SK-N-SH (cell line): ENCODE measurements around the gene AFF1. TPM values are rescaled to one million over a fixed set of nuclear protein-coding genes. Genes with fewer than 3 reads are reported as not detected.

Experiments
- CTCF ChIA-PET: fragments of 300-600, 350-600 bp; formaldehyde crosslinking; extraction: SDS; loops from one replicate; lab custom pipeline; 2021; lab: Yijun Ruan, JAX
- POLR2A ChIA-PET: fragments of 350-600 bp; sonication (Branson Sonifier 250); formaldehyde crosslinking; extraction: SDS; loops from one replicate; lab custom pipeline; 2020; ENCODE audit warnings: antibody characterized with exemption, inconsistent platforms; lab: Yijun Ruan, JAX
- DNase-seq: peaks from one replicate; pipeline ENCODE4 v3.0.0; 2012
- H2AFZ ChIP-seq: fragments of 200-600 bp; sonication (generic); 2 replicates; pipeline ENCODE4 v1.8.1; 2016; ENCODE audit warnings: antibody characterized with exemption, mild to moderate bottlenecking, low read depth
- H3F3A ChIP-seq: fragments of 200-600 bp; sonication (generic); replicated peaks from 2 replicates; pipeline ENCODE3; 2016; ENCODE audit warnings: antibody characterized with exemption, mild to moderate bottlenecking; ENCODE audit not compliant: insufficient read depth
- H3K27ac ChIP-seq, 2 experiments: fragments of 200-500 bp in 1 of 2; fragments of 200-600 bp in 1 of 2; sonication (Bioruptor generic) in 1 of 2; sonication (generic), shearing (Covaris generic) in 1 of 2; 2 replicates each; pipeline versions ENCODE4 v1.5.1 to v1.6.1; 2014 to 2016; ENCODE audit warnings: low read depth in 2 of 2, inconsistent platforms in 1 of 2, low read length in 1 of 2, mild to moderate bottlenecking in 1 of 2, mixed read lengths in 1 of 2
- H3K27me3 ChIP-seq: fragments of 200-600 bp; sonication (generic), shearing (Covaris generic); 2 replicates; pipeline ENCODE4 v1.6.1; 2016; ENCODE audit warnings: mixed run types; ENCODE audit not compliant: insufficient read depth
- H3K36me3 ChIP-seq, 2 experiments: fragments of 200-500 bp in 1 of 2; fragments of 200-600 bp in 1 of 2; sonication (Bioruptor generic) in 1 of 2; sonication (generic) in 1 of 2; replicated peaks in 1 of 2; 2 replicates each; pipeline versions ENCODE3 to v1.5.1; 2014 to 2016; ENCODE audit warnings: low read length in 1 of 2, mild to moderate bottlenecking in 1 of 2; ENCODE audit not compliant: insufficient read depth in 2 of 2, control insufficient read depth in 1 of 2
- H3K4me1 ChIP-seq, 2 experiments: fragments of 200-500 bp in 1 of 2; fragments of 200-600 bp in 1 of 2; sonication (Bioruptor generic) in 1 of 2; sonication (generic), shearing (Covaris generic) in 1 of 2; 2 replicates each; pipeline versions ENCODE4 v1.5.1 to v1.6.1; 2014 to 2016; ENCODE audit warnings: low read depth in 1 of 2, low read length in 1 of 2, mixed run types in 1 of 2; ENCODE audit not compliant: insufficient read depth in 2 of 2, control insufficient read depth in 1 of 2
- H3K4me2 ChIP-seq: fragments of 200-600 bp; sonication (generic), shearing (Covaris generic); 2 replicates; pipeline ENCODE4 v1.6.1; 2017; ENCODE audit warnings: mixed run types
- H3K4me3 ChIP-seq, 2 experiments: fragments of 200-500 bp in 1 of 2; fragments of 200-600 bp in 1 of 2; sonication (Bioruptor generic) in 1 of 2; sonication (generic), shearing (Covaris generic) in 1 of 2; 2 replicates each; pipeline versions ENCODE4 v1.5.1 to v1.8.1; 2014 to 2016; ENCODE audit warnings: low read depth in 2 of 2, inconsistent platforms in 1 of 2, low read length in 1 of 2, mild to moderate bottlenecking in 1 of 2, mixed read lengths in 1 of 2, moderate library complexity in 1 of 2
- H3K79me2 ChIP-seq: fragments of 200-600 bp; sonication (generic); 2 replicates; pipeline ENCODE4 v1.8.1; 2017; ENCODE audit warnings: mild to moderate bottlenecking; ENCODE audit not compliant: insufficient read depth
- H3K9ac ChIP-seq: fragments of 200-600 bp; sonication (generic); 2 replicates; pipeline ENCODE4 v1.6.1; 2017; ENCODE audit warnings: mixed run types
- H3K9me2 ChIP-seq: fragments of 200-600 bp; sonication (generic); 2 replicates; pipeline ENCODE4 v1.6.1; 2017; ENCODE audit warnings: mixed run types
- H3K9me3 ChIP-seq: fragments of 200-600 bp; sonication (generic); 2 replicates; pipeline ENCODE4 v1.6.1; 2017; ENCODE audit warnings: mixed run types, mild to moderate bottlenecking, moderate library complexity
- H4K20me1 ChIP-seq: fragments of 200-600 bp; sonication (generic); 2 replicates; pipeline ENCODE4 v1.6.1; 2017; ENCODE audit warnings: mild to moderate bottlenecking, mixed run types; ENCODE audit not compliant: insufficient read depth
- CHD2 ChIP-seq: fragments of 150-350 bp; IDR thresholded peaks from 2 replicates; pipeline ENCODE4 v1.6.1; 2018; ENCODE audit warnings: low read length; ENCODE audit not compliant: partially characterized antibody
- CTCF ChIP-seq: fragments of 200-600 bp; sonication (generic); IDR thresholded peaks from 2 replicates; pipeline ENCODE4 v1.6.1; 2017; ENCODE audit warnings: antibody characterized with exemption, mild to moderate bottlenecking, moderate library complexity
- EP300 ChIP-seq, 2 experiments: IDR thresholded peaks; 2 replicates each; pipeline versions ENCODE4 v1.4.0 to v1.6.1; 2012; ENCODE audit warnings: borderline replicate concordance in 1 of 2, low read depth in 1 of 2, low read length in 1 of 2
- EZH2phosphoT487 ChIP-seq: fragments of 200-600 bp; sonication (generic); IDR thresholded peaks from 2 replicates; pipeline ENCODE4 v1.6.1; 2017; ENCODE audit warnings: low read depth, mixed run types, mild to moderate bottlenecking, antibody characterized with exemption, moderate library complexity, borderline replicate concordance
- FOXM1 ChIP-seq: IDR thresholded peaks from 2 replicates; pipeline ENCODE4 v1.4.0; 2012; ENCODE audit warnings: low read depth, mild to moderate bottlenecking
- GATA2 ChIP-seq: sonication (generic); formaldehyde crosslinking; IDR thresholded peaks from 2 replicates; pipeline ENCODE4 v1.5.0; 2020; ENCODE audit warnings: mild to moderate bottlenecking, missing genetic modification reagents
- IRF3 ChIP-seq: fragments of 150-350 bp; IDR thresholded peaks from 2 replicates; pipeline ENCODE4 v1.6.1; 2016; ENCODE audit warnings: mild to moderate bottlenecking, low read depth, low read length
- JUND ChIP-seq: IDR thresholded peaks from 2 replicates; pipeline ENCODE4 v1.4.0; 2012
- MAX ChIP-seq: IDR thresholded peaks from 2 replicates; pipeline ENCODE4 v1.4.0; 2012; ENCODE audit warnings: low read depth
- NFIC ChIP-seq: IDR thresholded peaks from 2 replicates; pipeline ENCODE4 v1.4.0; 2012; ENCODE audit warnings: borderline replicate concordance
- NRF1 ChIP-seq: IDR thresholded peaks from 2 replicates; pipeline ENCODE4 v1.6.1; 2012; ENCODE audit warnings: low read depth, mild to moderate bottlenecking, low read length
- PBX3 ChIP-seq: IDR thresholded peaks from 2 replicates; pipeline ENCODE4; 2012
- POLR2AphosphoS5 ChIP-seq: IDR thresholded peaks from 2 replicates; pipeline ENCODE4 v1.6.1; 2012; ENCODE audit warnings: low read depth, low read length
- RAD21 ChIP-seq: IDR thresholded peaks from 2 replicates; pipeline ENCODE4 v1.6.1; 2012; ENCODE audit warnings: mild to moderate bottlenecking, low read length
- REST ChIP-seq: IDR thresholded peaks from 2 replicates; pipeline ENCODE4 v1.6.1; 2012; ENCODE audit warnings: mild to moderate bottlenecking, low read depth, low read length, moderate library complexity
- RXRA ChIP-seq: IDR thresholded peaks from 2 replicates; pipeline ENCODE4 v1.4.0; 2012; ENCODE audit warnings: low read depth, mild to moderate bottlenecking, borderline replicate concordance
- SMC3 ChIP-seq: IDR thresholded peaks from 2 replicates; pipeline ENCODE4 v1.6.1; 2012; ENCODE audit warnings: low read depth, low read length, improper control_type of control experiment
- TCF12 ChIP-seq: IDR thresholded peaks from 2 replicates; pipeline ENCODE4 v1.4.0; 2012
- WGBS: methylation state at CpG from one replicate; pipeline ENCODE4 v1.1.6; 2017; ENCODE audit warnings: low lambda C conversion rate; 5-methylcytosine and 5-hydroxymethylcytosine counted together
- polyA plus RNA-seq, 3 experiments: library from polyadenylated mRNA; depleted of rRNA; stranded (reverse); fragments of >200 nt; gene quantifications; 2 replicates each; pipeline ENCODE4 v1.2.3, GENCODE V29; 2012

Gene AFF1
- polyA plus RNA-seq, 1 of the 3 experiments (the other 2 are of a cell fraction), result 2.7 TPM

GRCh38 chr4:86924811-86925210 is 10.0 kb upstream of the AFF1 start:
- H3K4me1 ChIP-seq, result peaks cover 0 to 3% of the 10 kb centered on the region in 2 experiments; a peak in 1 of 4 replicates
- no peak overlapping the region for H3K4me2 ChIP-seq
- H3K9ac ChIP-seq, result no peak overlapping the region
- no peaks in the 10 kb centered on the region for H4K20me1 ChIP-seq
- WGBS, result 7% methylated on average over 2 of the region's 2 CpGs
- H3K9me3 ChIP-seq, result no peaks in the 10 kb centered on the region
- no peaks in the 10 kb centered on the region for H3K36me3 ChIP-seq
- H3K27me3 ChIP-seq, result no peaks in the 10 kb centered on the region
- no peak overlapping the region for H3K27ac ChIP-seq
- H3K79me2 ChIP-seq, result no peaks in the 10 kb centered on the region
- H2AFZ ChIP-seq, result no peak overlapping the region
- TF ChIP-seq PBX3 (0 out of 2 replicates have a peak, but pooled peaks have one; percentile 6), CTCF (no peak)
- no peak overlapping the region for H3K4me3 ChIP-seq
- POLR2A ChIA-PET, result no interaction called here
- no peak for DNase-seq
- CTCF ChIA-PET, result interaction anchor here (1.0 to 6.8 kb wide), 2 partner anchors 167 to 190 kb away, joined by 3 to 138 read pairs; no protein-coding TSS in a partner anchor
- H3K9me2 ChIP-seq, result no peaks in the 10 kb centered on the region
- no peaks in the 10 kb centered on the region for H3F3A ChIP-seq

- 89% methylated on average over 5 of the region's 6 CpGs for WGBS
- Histone ChIP-seq H3K9me3 (no peaks in the 10 kb centered on the region), H3K79me2 (no peaks in the 10 kb centered on the region), H2AFZ (no peak overlapping the region), H3K4me3 (no peak overlapping the region), H3K4me2 (no peak overlapping the region), H3K9me2 (no peaks in the 10 kb centered on the region), H3K9ac (no peak overlapping the region), H3K36me3 (no peaks in the 10 kb centered on the region), H4K20me1 (no peaks in the 10 kb centered on the region), H3K27me3 (no peaks in the 10 kb centered on the region), H3K4me1 (peaks cover 0 to 3% of the 10 kb centered on the region in 2 experiments; a peak in 1 of 4 replicates), H3K27ac (no peak overlapping the region), H3F3A (no peaks in the 10 kb centered on the region)
- TF ChIP-seq TCF12 (no peak), PBX3 (no peak), IRF3 (no peak), POLR2AphosphoS5 (no peak), EP300 (IDR thresholded peaks at IDR 0.05; ENCODE audit: borderline replicate concordance in 1 of 2, low read depth in 1 of 2, low read length in 1 of 2) (no peak), RAD21 (no peak), MAX (no peak), REST (no peak), RXRA (no peak), NRF1 (no peak), GATA2 (CRISPR knock-in tag) (no peak), NFIC (no peak), EZH2phosphoT487 (no peak), SMC3 (no peak), FOXM1 (no peak), JUND (no peak), CHD2 (no peak)
- DNase-seq, result no peak
- ChIA-PET CTCF (interaction anchor here (1.4 to 4.4 kb wide), 2 partner anchors 167 to 224 kb away, joined by 6 to 23 read pairs; no protein-coding TSS in a partner anchor), POLR2A (no interaction called here)
Measured at GRCh38 chr4:86926435-86927086, 8.2 kb upstream of the AFF1 start.
